GM21717 (cell line): ENCODE results near the gene TARS3.

Source experiments
- ATAC-seq: cut with Tn5 transposase; IDR thresholded peaks from one replicate; pipeline ENCODE4 v1.9.1; 2021; ENCODE audit warnings: mild to moderate bottlenecking, moderate library complexity; ENCODE audit not compliant: unreplicated experiment

Gene TARS3

DNA sequence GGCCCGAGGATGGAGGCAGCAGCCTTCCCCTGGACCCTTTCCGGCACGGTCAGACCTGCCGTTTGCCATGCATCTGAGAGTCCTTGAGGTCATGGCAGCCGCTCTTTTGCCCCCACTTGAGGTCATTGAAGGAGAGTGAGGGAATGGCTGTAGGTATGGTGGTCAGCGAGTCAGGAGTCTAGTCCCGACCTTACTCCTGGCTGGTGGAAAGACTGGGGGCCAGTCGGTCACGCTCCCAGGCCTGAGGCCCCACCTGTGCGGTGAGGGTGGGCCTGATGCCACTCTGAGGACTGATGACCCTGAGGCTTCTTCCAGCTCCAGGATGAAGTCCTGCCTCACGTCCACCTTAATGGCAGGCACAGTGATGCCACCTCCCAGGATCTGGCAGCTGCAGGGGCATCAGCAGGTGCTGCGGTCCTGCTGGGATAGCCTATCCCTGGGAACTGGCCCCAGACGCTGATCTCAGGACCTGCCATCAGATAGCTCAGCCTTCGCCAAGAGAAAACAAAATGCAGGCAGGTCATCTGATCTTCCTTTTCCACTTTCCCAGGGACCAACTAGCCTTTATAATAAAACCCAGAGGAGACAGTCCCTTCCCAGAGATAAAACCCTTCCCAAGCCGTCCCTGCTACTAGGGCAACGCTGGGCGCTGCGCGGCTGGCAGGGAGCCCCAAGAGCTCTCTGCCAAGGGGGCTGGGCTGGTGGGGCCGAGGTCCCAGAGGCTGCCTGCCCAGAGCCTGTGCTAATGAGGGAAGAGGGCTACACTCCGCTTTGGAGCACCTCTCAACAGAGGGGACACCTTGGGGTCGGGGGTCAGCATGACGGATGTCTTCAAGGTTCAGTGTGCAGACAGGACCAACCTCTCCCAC is 114.3 kb downstream of the TARS3 start:
- ATAC-seq: no peak

DNA sequence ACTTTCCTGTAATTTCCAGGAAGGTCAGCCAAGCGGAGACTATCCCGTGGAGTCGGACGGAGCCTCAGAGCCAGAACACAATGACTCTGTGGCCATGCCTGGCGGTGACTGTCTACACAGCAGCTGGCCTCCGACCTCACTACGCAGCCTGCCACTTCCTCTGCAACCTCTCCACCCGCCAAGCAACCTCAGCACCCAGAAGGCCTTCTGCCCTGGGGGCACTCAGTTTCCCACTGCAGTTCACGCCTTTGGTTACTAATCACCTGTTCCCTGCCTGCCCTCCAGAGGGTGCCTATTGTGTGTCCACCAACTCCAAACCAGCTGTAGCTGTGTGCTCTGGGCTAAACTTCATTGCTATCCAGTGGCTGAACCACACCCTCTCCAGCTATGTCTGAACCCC is 116.1 kb downstream of the TARS3 start:
- no peak for ATAC-seq

DNA sequence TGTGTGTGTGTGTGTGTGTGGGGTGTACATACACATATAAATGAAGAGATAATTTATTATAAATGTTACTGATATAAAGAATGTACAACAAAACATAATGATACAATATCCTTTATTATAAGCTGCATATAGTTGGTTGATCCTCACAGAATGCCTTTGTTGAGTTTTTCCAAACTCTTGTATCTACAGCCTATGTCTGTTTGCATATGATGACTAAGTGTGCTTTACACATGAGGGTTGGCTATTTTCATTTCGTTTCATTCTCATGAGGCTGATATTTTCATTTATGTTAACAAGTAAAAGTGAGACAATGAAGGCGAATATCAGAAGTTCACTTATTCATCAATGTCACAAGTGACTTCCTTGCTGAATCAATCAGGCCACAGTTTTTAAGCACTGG is 117.2 kb downstream of the TARS3 start:
- ATAC-seq: no peak

DNA sequence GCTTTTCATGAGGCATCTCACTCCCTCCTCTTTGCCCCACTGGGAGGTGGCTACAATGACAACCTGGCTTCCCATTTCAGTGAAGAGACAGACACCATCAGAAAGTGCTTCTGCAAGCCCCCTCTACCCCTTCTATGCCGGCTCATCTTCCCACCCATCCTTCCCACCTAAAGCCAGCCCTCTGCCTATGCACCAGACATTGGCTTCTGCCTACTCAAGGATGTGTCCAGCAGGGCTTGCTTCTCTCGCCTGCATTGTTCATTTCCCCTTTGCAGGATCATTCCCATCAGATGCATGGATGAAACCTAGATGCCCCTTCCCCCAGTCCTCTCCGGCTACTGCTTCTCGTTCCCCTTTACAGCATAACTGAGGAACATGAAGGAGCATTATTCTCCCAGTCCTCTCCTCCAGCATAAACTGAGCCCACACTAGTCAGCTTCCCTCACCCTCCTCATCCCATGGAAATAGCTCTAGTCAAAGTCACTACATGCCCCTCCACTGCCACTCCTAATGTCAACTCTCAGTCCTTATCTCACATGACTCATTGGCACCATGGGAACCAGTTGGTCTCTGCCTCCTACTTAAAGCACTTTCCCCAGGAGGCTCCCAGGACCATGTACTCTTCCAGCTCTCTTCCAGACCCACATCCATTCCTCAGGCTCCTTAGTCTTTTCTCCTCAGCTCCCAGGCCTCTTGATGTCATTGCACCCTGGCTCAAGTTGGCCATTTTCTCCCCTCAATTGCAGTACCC is 120.0 kb downstream of the TARS3 start:
- no peak for ATAC-seq
